H1 (cell line): ENCODE data around the gene FOSB. TPM values are rescaled to one million over a fixed set of nuclear protein-coding genes. Genes with fewer than 3 reads are reported as not detected.

ENCODE experiments used
- CTCF ChIA-PET: fragments of 300-600 bp; sonication (Branson Sonifier 250); formaldehyde crosslinking; loops from one replicate; lab custom pipeline; 2021; ENCODE audit not compliant: partially characterized antibody; lab: Charles Lee
- POLR2A ChIA-PET: fragments of 300-600 bp; sonication (Branson Sonifier 250); formaldehyde crosslinking; loops from one replicate; lab custom pipeline; 2021; ENCODE audit warnings: inconsistent platforms; ENCODE audit not compliant: partially characterized antibody; lab: Charles Lee
- DNase-seq, 2 experiments: peaks; one replicate each; pipeline versions ENCODE4 v3.0.0 to v3.0.0-alpha.2; 2010 to 2022; ENCODE audit warnings: low spot score in 2 of 2, low read depth in 1 of 2, mixed read lengths in 1 of 2
- FAIRE-seq: peaks from 2 replicates; lab custom pipeline; 2011; peaks lifted over from hg19 to GRCh38; lab: Jason Lieb, UNC
- H2AFZ ChIP-seq: 2 replicates; pipeline ENCODE4 v1.8.1; 2012; ENCODE audit warnings: low read length, inconsistent platforms
- H2AK5ac ChIP-seq: 2 replicates; pipeline ENCODE4 v1.6.1; 2013; ENCODE audit warnings: low read depth, low read length
- H2BK120ac ChIP-seq: replicated peaks from 2 replicates; pipeline ENCODE3; 2013; ENCODE audit warnings: low read depth, low read length, inconsistent platforms
- H2BK12ac ChIP-seq: 2 replicates; pipeline ENCODE4 v1.6.1; 2013; ENCODE audit warnings: low read depth, low read length
- H2BK15ac ChIP-seq: 2 replicates; pipeline ENCODE4 v1.6.1; 2013; ENCODE audit warnings: low read length
- H2BK20ac ChIP-seq: 2 replicates; pipeline ENCODE4 v1.6.1; 2013; ENCODE audit warnings: low read length
- H2BK5ac ChIP-seq: 2 replicates; pipeline ENCODE4 v1.6.1; 2013; ENCODE audit warnings: low read depth, low read length
- H3K14ac ChIP-seq: 2 replicates; pipeline ENCODE4 v1.6.1; 2013; ENCODE audit warnings: inconsistent platforms; ENCODE audit not compliant: insufficient read length
- H3K18ac ChIP-seq: 2 replicates; pipeline ENCODE4 v1.6.1; 2013; ENCODE audit warnings: low read length; ENCODE audit errors: extremely low read depth
- H3K23ac ChIP-seq: 2 replicates; pipeline ENCODE4 v1.6.1; 2013; ENCODE audit warnings: inconsistent platforms; ENCODE audit not compliant: insufficient read length
- H3K23me2 ChIP-seq: 2 replicates; pipeline ENCODE4 v1.6.1; 2013; ENCODE audit warnings: low read depth, low read length
- H3K27ac ChIP-seq: 2 replicates; pipeline ENCODE4 v1.6.1; 2011; ENCODE audit warnings: low read depth, low read length, inconsistent platforms
- H3K27me3 ChIP-seq, 4 experiments: replicated peaks in 1 of 4; 1 replicate in 1 of 4; 2 replicates in 3 of 4; pipeline versions ENCODE4 v1.6.1 to v1.8.1; 2011 to 2013; ENCODE audit warnings: low read length in 3 of 4, mild to moderate bottlenecking in 3 of 4, inconsistent platforms in 2 of 4, mixed read lengths in 2 of 4, moderate library complexity in 1 of 4; ENCODE audit not compliant: control insufficient read depth in 3 of 4, insufficient read depth in 3 of 4; ENCODE audit errors: extremely low read depth in 1 of 4
- H3K36me3 ChIP-seq, 4 experiments: 2 replicates each; pipeline versions ENCODE4 v1.6.1 to v1.8.1; 2011 to 2013; ENCODE audit warnings: mild to moderate bottlenecking in 4 of 4, low read length in 3 of 4, moderate library complexity in 2 of 4, control low read depth in 1 of 4, inconsistent platforms in 1 of 4; ENCODE audit not compliant: insufficient read depth in 4 of 4, control insufficient read depth in 2 of 4
- H3K4ac ChIP-seq: replicated peaks from 2 replicates; pipeline ENCODE3; 2013; ENCODE audit warnings: low read length, low read depth, mixed read lengths, inconsistent platforms; ENCODE audit not compliant: insufficient read length
- H3K4me1 ChIP-seq, 4 experiments: replicated peaks in 1 of 4; 1 replicate in 1 of 4; 2 replicates in 3 of 4; pipeline versions ENCODE4 v1.6.1 to v1.8.1; 2011 to 2013; ENCODE audit warnings: low read length in 3 of 4, inconsistent platforms in 2 of 4, mixed read lengths in 1 of 4; ENCODE audit not compliant: insufficient read depth in 4 of 4, control insufficient read depth in 3 of 4
- H3K4me2 ChIP-seq, 2 experiments: 2 replicates each; pipeline versions ENCODE4 v1.6.1 to v1.8.1; 2011 to 2013; ENCODE audit warnings: low read depth in 2 of 2, low read length in 2 of 2, control low read depth in 1 of 2, inconsistent platforms in 1 of 2, mild to moderate bottlenecking in 1 of 2; ENCODE audit not compliant: insufficient read depth in 1 of 2
- H3K4me3 ChIP-seq, 4 experiments: fragments of 200-600, 300-600 bp in 1 of 4; sonication (generic), shearing (Covaris generic), sonication (Bioruptor Twin) in 1 of 4; 2 replicates each; pipeline versions ENCODE4 v1.5.1 to v1.8.1; 2011 to 2016; ENCODE audit warnings: low read length in 4 of 4, low read depth in 3 of 4, control low read depth in 2 of 4, inconsistent platforms in 2 of 4, mild to moderate bottlenecking in 2 of 4, mixed read lengths in 1 of 4, moderate library complexity in 1 of 4; ENCODE audit not compliant: insufficient read depth in 2 of 4; ENCODE audit errors: extremely low read depth in 1 of 4
- H3K56ac ChIP-seq: replicated peaks from 2 replicates; pipeline ENCODE3; 2013; ENCODE audit warnings: low read depth, mild to moderate bottlenecking, mixed read lengths, low read length, inconsistent platforms; ENCODE audit not compliant: insufficient read length
- H3K79me1 ChIP-seq: 2 replicates; pipeline ENCODE4 v1.6.1; 2013; ENCODE audit warnings: low read depth, low read length, control low read depth
- H3K79me2 ChIP-seq, 2 experiments: 2 replicates each; pipeline versions ENCODE4 v1.6.1 to v1.8.1; 2012 to 2013; ENCODE audit warnings: low read length in 2 of 2, mild to moderate bottlenecking in 2 of 2, inconsistent platforms in 1 of 2; ENCODE audit not compliant: insufficient read depth in 2 of 2, control insufficient read depth in 1 of 2
- H3K9ac ChIP-seq, 4 experiments: replicated peaks in 1 of 4; 1 replicate in 1 of 4; 2 replicates in 3 of 4; pipeline versions ENCODE4 v1.6.1 to v1.8.1; 2011 to 2013; ENCODE audit warnings: low read depth in 3 of 4, low read length in 3 of 4, control low read depth in 2 of 4, mild to moderate bottlenecking in 2 of 4, moderate library complexity in 2 of 4, inconsistent platforms in 1 of 4; ENCODE audit errors: extremely low read depth in 1 of 4
- H3K9me3 ChIP-seq, 2 experiments: 2 replicates each; pipeline versions ENCODE4 v1.6.1 to v1.8.1; 2012 to 2013; ENCODE audit warnings: mild to moderate bottlenecking in 2 of 2, moderate library complexity in 2 of 2, control low read depth in 1 of 2, inconsistent platforms in 1 of 2, low read depth in 1 of 2, low read length in 1 of 2, mixed read lengths in 1 of 2; ENCODE audit not compliant: insufficient read depth in 2 of 2
- H4K20me1 ChIP-seq, 2 experiments: replicated peaks in 1 of 2; 2 replicates each; pipeline versions ENCODE3 to v1.8.1; 2011 to 2013; ENCODE audit warnings: inconsistent platforms in 2 of 2, low read length in 2 of 2, mild to moderate bottlenecking in 1 of 2; ENCODE audit not compliant: insufficient read depth in 2 of 2, control insufficient read depth in 1 of 2
- H4K5ac ChIP-seq: 2 replicates; pipeline ENCODE4 v1.6.1; 2013; ENCODE audit warnings: low read length, low read depth, mixed read lengths, inconsistent platforms; ENCODE audit not compliant: insufficient read length
- H4K8ac ChIP-seq: 2 replicates; pipeline ENCODE4 v1.8.0; 2013; ENCODE audit warnings: mild to moderate bottlenecking, moderate library complexity, low read length, inconsistent platforms; ENCODE audit not compliant: insufficient read depth; ENCODE audit errors: extremely low read depth
- H4K91ac ChIP-seq: replicated peaks from 2 replicates; pipeline ENCODE3; 2013; ENCODE audit warnings: low read length, mixed read lengths, inconsistent platforms; ENCODE audit not compliant: insufficient read length
- CREB1 ChIP-seq: IDR thresholded peaks from 2 replicates; pipeline ENCODE4 v1.6.1; 2012; ENCODE audit warnings: inconsistent platforms
- EZH2 ChIP-seq: fragments of 200-600 bp; sonication (generic); IDR thresholded peaks from 2 replicates; pipeline ENCODE4 v1.7.1; 2012; ENCODE audit warnings: low read depth, mild to moderate bottlenecking, moderate library complexity, low read length, inconsistent platforms; ENCODE audit not compliant: severe bottlenecking
- SIN3A ChIP-seq, 2 experiments: IDR thresholded peaks in 1 of 2; conservative IDR thresholded peaks in 1 of 2; 2 replicates each; pipeline ENCODE4 v1.6.1; 2011 to 2012; ENCODE audit warnings: low read length in 2 of 2, improper control_type of control experiment in 1 of 2, low read depth in 1 of 2, mild to moderate bottlenecking in 1 of 2
- WGBS, 2 experiments: shearing (Covaris generic) in 1 of 2; methylation state at CpG; one replicate each; pipeline versions ENCODE4 v1.1.6 to v1.1.7; 2013 to 2015; ENCODE audit warnings: low lambda C conversion rate in 2 of 2, mixed read lengths in 2 of 2, inconsistent platforms in 1 of 2, low coverage in 1 of 2, missing lambda C conversion rate in 1 of 2; ENCODE audit not compliant: insufficient replicate concordance in 2 of 2, insufficient coverage in 1 of 2, insufficient read length in 1 of 2; ENCODE audit errors: extremely low coverage in 1 of 2, missing lambda C conversion rate in 1 of 2; 5-methylcytosine and 5-hydroxymethylcytosine counted together
- polyA plus RNA-seq, 7 experiments: library from polyadenylated mRNA; depleted of rRNA in 3 of 7; stranded (reverse) in 5 of 7; unstranded in 2 of 7; fragments of >200 nt in 5 of 7; fragments of 200-250 nt in 2 of 7; gene quantifications; 1 replicate in 5 of 7; 2 replicates in 1 of 7; 4 replicates in 1 of 7; pipeline versions ENCODE4 v1.2.1 to v1.2.3, GENCODE V29; 2011 to 2013; ENCODE audit warnings: missing spikeins in 2 of 7, mixed read lengths in 2 of 7
- total RNA-seq: library from RNA; stranded (reverse); fragmentation: NEBNext Ultra II Directional; extraction: Animal tissue kit (Norgen Biotek cat#: 25700); gene quantifications from 2 replicates; pipeline ENCODE4 v1.2.1, GENCODE V29; 2021

The FOSB gene
- total and polyA plus RNA-seq, 2 of the 8 experiments (the other 6 are each of a cell fraction or from before 2014, with no cell fraction given) = 0.44 to 2.7 TPM

- no peaks in the 10 kb centered on the region for H4K20me1 ChIP-seq
- no peak overlapping the region for H3K4me3 ChIP-seq
- peak overlapping the region in 1 of 2 experiments; percentile 21; a peak in 1 of 4 replicates for H3K4me2 ChIP-seq
- H4K8ac ChIP-seq = no peak overlapping the region
- H3K79me2 ChIP-seq = no peaks in the 10 kb centered on the region
- no peaks in the 10 kb centered on the region for H3K9me3 ChIP-seq
- no peak for FAIRE-seq
- H2BK20ac ChIP-seq = no peak overlapping the region
- H2AK5ac ChIP-seq = no peak overlapping the region
- H3K27ac ChIP-seq = no peak overlapping the region
- H2BK120ac ChIP-seq = no peak overlapping the region
- H3K79me1 ChIP-seq = no peaks in the 10 kb centered on the region
- peaks cover 5 to 10% (median 7%) of the 10 kb centered on the region in 4 experiments for H3K4me1 ChIP-seq
- no peak overlapping the region for H3K4ac ChIP-seq
- peaks cover 0 to 9% (median 8%) of the 10 kb centered on the region in 4 experiments; a peak in 4 of 7 replicates for H3K27me3 ChIP-seq
- H3K9ac ChIP-seq = no peak overlapping the region
- ChIA-PET POLR2A (interaction anchor here (0.9 to 5.7 kb wide), 7 partner anchors 9 to 71 kb away, joined by 3 to 52 read pairs (median 7); partner anchors contain the start of genes FOSB and POLR1G), CTCF (interaction anchor here (0.6 to 32.9 kb wide), 15 partner anchors 8 to 166 kb away, joined by 3 to 760 read pairs (median 7); partner anchors contain the start of genes ERCC1, FOSB and PPP1R13L)
- no peak overlapping the region for H3K56ac ChIP-seq
- no peak overlapping the region for H4K91ac ChIP-seq
- 72% methylated on average over 4 of the region's 5 CpGs; no CpG with 5 or more reads in 1 of the 2 experiments for WGBS, 2 experiments
- no peak for DNase-seq
- no peak overlapping the region for H3K18ac ChIP-seq
- H2BK15ac ChIP-seq = no peak overlapping the region
- H4K5ac ChIP-seq = no peak overlapping the region
- H2BK12ac ChIP-seq = no peak overlapping the region
- no peak overlapping the region for H3K23ac ChIP-seq
- no peak for TF ChIP-seq EZH2
- TF ChIP-seq SIN3A (conservative IDR thresholded peaks at IDR 0.05 in 1 of 2, IDR thresholded peaks at IDR 0.05 in 1 of 2; ENCODE audit: low read depth in 1 of 2, low read length in 2 of 2) = no peak
- no peak for TF ChIP-seq CREB1
- no peak overlapping the region for H3K14ac ChIP-seq
- no peaks in the 10 kb centered on the region for H3K36me3 ChIP-seq
- H2AFZ ChIP-seq = no peak overlapping the region
- no peak overlapping the region for H2BK5ac ChIP-seq
- peaks cover 9% of the 10 kb centered on the region for H3K23me2 ChIP-seq
Observed at GRCh38 chr19:45477186-45477585, 9.4 kb downstream of the FOSB start.
